Spleen (tissue), 13 donors: Measurements from ENCODE around the gene HINT1. TPM values are rescaled to one million over a fixed set of nuclear protein-coding genes. Genes with fewer than 3 reads are reported as not detected.

Source experiments
- DNase-seq: peaks from one replicate; pipeline ENCODE4 v3.0.0-alpha.2; 2020
- H3K27ac ChIP-seq, 8 donors: fragments of 200-600 bp; sonication (generic) in 7 of 8; 1 replicate in 4 of 8; 2 replicates in 4 of 8; pipeline versions ENCODE4 v1.5.0 to v1.8.0; 2016 to 2021; ENCODE audit warnings: inconsistent platforms in 4 of 8, mild to moderate bottlenecking in 4 of 8, moderate library complexity in 1 of 8
- H3K27me3 ChIP-seq, 7 donors: fragments of 200-600 bp; sonication (generic) in 6 of 7; replicated peaks in 1 of 7; 1 replicate in 4 of 7; 2 replicates in 3 of 7; pipeline versions ENCODE4 v1.5.0 to v1.8.0; 2016 to 2021; ENCODE audit warnings: inconsistent platforms in 3 of 7, mild to moderate bottlenecking in 1 of 7
- H3K36me3 ChIP-seq, 6 donors: fragments of 200-600 bp; sonication (generic) in 5 of 6; 1 replicate in 4 of 6; 2 replicates in 2 of 6; pipeline versions ENCODE4 v1.5.0 to v1.8.0; 2016 to 2021; ENCODE audit warnings: inconsistent platforms in 2 of 6
- H3K4me1 ChIP-seq, 6 donors: fragments of 200-600 bp; sonication (generic) in 5 of 6; 1 replicate in 3 of 6; 2 replicates in 3 of 6; pipeline versions ENCODE4 v1.5.0 to v1.8.0; 2016 to 2021; ENCODE audit warnings: inconsistent platforms in 3 of 6
- H3K4me3 ChIP-seq, 8 donors: fragments of 200-600 bp; sonication (generic) in 7 of 8; 1 replicate in 4 of 8; 2 replicates in 4 of 8; pipeline versions ENCODE4 v1.5.0 to v1.8.0; 2016 to 2021; ENCODE audit warnings: inconsistent platforms in 4 of 8, mild to moderate bottlenecking in 4 of 8, moderate library complexity in 2 of 8
- H3K9me3 ChIP-seq, 8 donors: fragments of 200-600 bp; sonication (generic) in 7 of 8; 1 replicate in 4 of 8; 2 replicates in 4 of 8; pipeline versions ENCODE4 v1.5.0 to v1.8.0; 2016 to 2021; ENCODE audit warnings: inconsistent platforms in 4 of 8
- CTCF ChIP-seq, 11 experiments: fragments of 200-600 bp in 7 of 11; fragments of 450-650 bp in 4 of 11; sonication (generic) in 4 of 11; IDR thresholded peaks in 8 of 11; conservative IDR thresholded peaks in 3 of 11; 1 replicate in 7 of 11; 2 replicates in 4 of 11; pipeline versions ENCODE4 v1.4.0 to v1.8.0; 2016 to 2021; ENCODE audit warnings: antibody characterized with exemption in 11 of 11, inconsistent platforms in 4 of 11, mild to moderate bottlenecking in 1 of 11
- POLR2A ChIP-seq, 3 donors: fragments of 450-650 bp; IDR thresholded peaks; one replicate each; pipeline ENCODE4 v1.5.1; 2017; ENCODE audit warnings: antibody characterized with exemption in 3 of 3, mild to moderate bottlenecking in 1 of 3
- POLR2AphosphoS5 ChIP-seq, 3 donors: sonication (generic); formaldehyde crosslinking; IDR thresholded peaks; one replicate each; pipeline ENCODE4 v1.5.1; 2017; ENCODE audit warnings: antibody characterized with exemption in 3 of 3
- WGBS, 5 donors: extraction: QIAGEN DNeasy Blood & Tissue Kit in 3 of 5; methylation state at CpG; one replicate each; pipeline versions ENCODE4 v1.1.5 to v1.1.7; 2013 to 2018; 5-methylcytosine and 5-hydroxymethylcytosine counted together
- intact Hi-C: fragments of 100-400 bp; cut with DNase I; formaldehyde crosslinking; loops from one replicate; pipeline ENCODE4 v1.15.0; 2023; ENCODE audit warnings: low total_unique reads
- long read RNA-seq, 2 donors: transcript quantifications; one replicate each; lab custom pipeline, GENCODE V29; 2026
- polyA plus RNA-seq, 3 donors: library from polyadenylated mRNA; stranded (reverse); fragments of 200-250 nt; gene quantifications; one replicate each; pipeline ENCODE4 v1.2.1, GENCODE V29; 2013
- total RNA-seq, 7 donors: library from RNA; depleted of rRNA in 3 of 7; stranded (reverse); fragments of >200 nt in 3 of 7; fragmentation: NEBNext Ultra II Directional in 4 of 7; extraction: Animal tissue kit (Norgen Biotek cat#: 25700) in 4 of 7; gene quantifications; one replicate each; pipeline versions ENCODE4 v1.1.0 to v1.2.1, GENCODE V29; 2016 to 2021
- donor health status: healthy with polysubstance abuse.
- donor health status: DM: no; HTN: no; CAD: no; lungs with moderate emphysema.
- donor health status: DM: no; HTN: no; CAD: no.
- donor health status: Bipolar disorder and iron deficiency.
- donor health status: healthy.
- donor health status: DM: no; HTN: no; CAD: no.
- donor health status: DM: yes; HTN: yes; CAD: no.

HINT1 gene
- total RNA-seq (100 to 1,000 TPM; 130 to 185 (median 155) TPM), polyA plus RNA-seq (100 to 1,000 TPM; 298 to 424 (median 364) TPM)
- long read RNA-seq, donor 1, transcript HINT1-204 (2 exons, 681 nt), result minor isoform, 6 of 280 reads
- long read RNA-seq, donor 1, transcript HINT1-201 (3 exons, 1,081 nt), result major isoform, 247 of 280 reads
- long read RNA-seq, donor 1, partial matches to known transcripts, result 20 of 280 reads
- long read RNA-seq, donor 1, other reads (novel, unspliced or antisense), result 6 of 280 reads
- long read RNA-seq, donor 2, transcript HINT1-201 (3 exons, 1,081 nt), result major isoform, 204 of 236 reads
- long read RNA-seq, donor 2, partial matches to known transcripts, result 15 of 236 reads
- long read RNA-seq, donor 2, other reads (novel, unspliced or antisense), result 11 of 236 reads

GRCh38 chr5:131165119-131165727, at the start of gene HINT1:
TSS of gene HINT1 (minus strand) at chr5:131165256. CDS start at chr5:131165205, 51 bp downstream.
- Histone ChIP-seq H3K4me1 (peaks cover 22 to 58% (median 46%) of the 10 kb centered on the region in 6 donors), H3K27me3 (no peaks in the 10 kb centered on the region), H3K27ac (peak within 1 kb of the TSS; percentile 87 to 99 (median 98)), H3K9me3 (no peaks in the 10 kb centered on the region), H3K4me3 (peak within 1 kb of the TSS; percentile 68 to 94 (median 84)), H3K36me3 (peaks cover 0 to 28% (median 26%) of the 10 kb centered on the region in 6 donors)
- peak in 3 of 11 experiments; percentile 12 to 34 (median 22) for TF ChIP-seq CTCF (IDR thresholded peaks at IDR 0.05 in 8 of 11, conservative IDR thresholded peaks at IDR 0.05 in 3 of 11)
- peak in 1 of 3 donors; percentile 69 for TF ChIP-seq POLR2A (IDR thresholded peaks at IDR 0.05)
- peak; percentile 97 to 98 (median 98) for TF ChIP-seq POLR2AphosphoS5 (IDR thresholded peaks at IDR 0.05)
- 1 to 2% (median 1%) methylated on average over 21 to 33 of the region's 33 CpGs for WGBS, 5 donors
- intact Hi-C loops, result loop anchor here (10.0 kb wide), 3 partner anchors 100 to 250 kb away; partner anchors contain the start of gene CDC42SE2
- peak; percentile 98 for DNase-seq

- Histone ChIP-seq H3K27me3 (no peaks in the 10 kb centered on the region), H3K4me3 (no peak overlapping the region), H3K36me3 (no peaks in the 10 kb centered on the region), H3K9me3 (no peaks in the 10 kb centered on the region), H3K27ac (no peak overlapping the region), H3K4me1 (peaks cover 3 to 69% (median 34%) of the 10 kb centered on the region in 6 donors)
- WGBS, 5 donors, result 70 to 79% (median 78%) methylated on average over 3 of the region's 3 CpGs
- no peak for DNase-seq
- TF ChIP-seq POLR2A (IDR thresholded peaks at IDR 0.05), result no peak
- no peak for TF ChIP-seq POLR2AphosphoS5 (IDR thresholded peaks at IDR 0.05)
- no peak for TF ChIP-seq CTCF (IDR thresholded peaks at IDR 0.05 in 8 of 11, conservative IDR thresholded peaks at IDR 0.05 in 3 of 11)
- intact Hi-C loops, result no loop called here
These were observed 49.7 kb upstream of the HINT1 start for GRCh38 chr5:131214609-131215227.

- Histone ChIP-seq H3K9me3 (no peaks in the 10 kb centered on the region), H3K36me3 (no peaks in the 10 kb centered on the region), H3K27me3 (no peaks in the 10 kb centered on the region), H3K4me3 (peak overlapping the region in 4 of 8 donors; percentile 13 to 61 (median 24)), H3K4me1 (peaks cover 3 to 82% (median 42%) of the 10 kb centered on the region in 6 donors), H3K27ac (peak overlapping the region; percentile 49 to 88 (median 78))
- 61 to 70% (median 62%) methylated on average over 5 of the region's 5 CpGs for WGBS, 5 donors
- TF ChIP-seq CTCF (IDR thresholded peaks at IDR 0.05 in 8 of 11, conservative IDR thresholded peaks at IDR 0.05 in 3 of 11), result no peak
- peak in 1 of 3 donors; percentile 33 for TF ChIP-seq POLR2A (IDR thresholded peaks at IDR 0.05)
- no peak for TF ChIP-seq POLR2AphosphoS5 (IDR thresholded peaks at IDR 0.05)
- DNase-seq, result no peak
- intact Hi-C loops, result no loop called here
These were observed 47.5 kb upstream of the HINT1 start for GRCh38 chr5:131212471-131213021.
